Measurements from ENCODE around the gene MAT1A. TPM values are rescaled to one million over a fixed set of nuclear protein-coding genes. Genes with fewer than 3 reads are reported as not detected.

The MAT1A gene
- total RNA-seq, 1 donor from 2014 or later: 0.63 TPM

- no peak for DNase-seq (ENCODE audit: extremely low spot score, unreplicated experiment)
- no peak overlapping the region for H3K4me3 Mint-ChIP-seq
- peaks cover 4% of the 10 kb centered on the region for H3K9me3 Mint-ChIP-seq
- H3K27ac Mint-ChIP-seq: no peak overlapping the region
- H3K36me3 Mint-ChIP-seq: no peaks in the 10 kb centered on the region
- H3K4me1 Mint-ChIP-seq (ENCODE audit: unreplicated experiment): peaks cover 5% of the 10 kb centered on the region
- TF ChIP-seq CTCF (conservative IDR thresholded peaks at IDR 0.05): no peak
- no peaks in the 10 kb centered on the region for H3K27me3 Mint-ChIP-seq
These were observed 20.4 kb downstream of the MAT1A start for GRCh38 chr10:80268938-80269588.

- no peak overlapping the region for H3K27ac Mint-ChIP-seq
- DNase-seq (ENCODE audit: extremely low spot score, unreplicated experiment): no peak
- no peaks in the 10 kb centered on the region for H3K27me3 Mint-ChIP-seq
- no peaks in the 10 kb centered on the region for H3K36me3 Mint-ChIP-seq
- no peak overlapping the region for H3K4me3 Mint-ChIP-seq
- no peak for TF ChIP-seq CTCF (conservative IDR thresholded peaks at IDR 0.05)
- peaks cover 4% of the 10 kb centered on the region for H3K9me3 Mint-ChIP-seq
- H3K4me1 Mint-ChIP-seq (ENCODE audit: unreplicated experiment): peaks cover 5% of the 10 kb centered on the region
These were observed 21.2 kb downstream of the MAT1A start for GRCh38 chr10:80268266-80268665.

- Mint-ChIP-seq H3K27me3 (no peaks in the 10 kb centered on the region), H3K4me3 (no peak overlapping the region), H3K9me3 (peaks cover 4% of the 10 kb centered on the region), H3K4me1 (ENCODE audit: unreplicated experiment) (peaks cover 5% of the 10 kb centered on the region), H3K27ac (no peak overlapping the region), H3K36me3 (no peaks in the 10 kb centered on the region)
- no peak for DNase-seq (ENCODE audit: extremely low spot score, unreplicated experiment)
- TF ChIP-seq CTCF (conservative IDR thresholded peaks at IDR 0.05): no peak
These were observed 23.0 kb downstream of the MAT1A start for GRCh38 chr10:80266513-80266863.

GRCh38 chr10:80265740-80266512, 23.5 kb downstream of the MAT1A start:
- no peak overlapping the region for H3K27ac Mint-ChIP-seq
- peaks cover 5% of the 10 kb centered on the region for H3K4me1 Mint-ChIP-seq (ENCODE audit: unreplicated experiment)
- DNase-seq (ENCODE audit: extremely low spot score, unreplicated experiment): no peak
- H3K9me3 Mint-ChIP-seq: peaks cover 4% of the 10 kb centered on the region
- no peak overlapping the region for H3K4me3 Mint-ChIP-seq
- H3K36me3 Mint-ChIP-seq: no peaks in the 10 kb centered on the region
- no peak for TF ChIP-seq CTCF (conservative IDR thresholded peaks at IDR 0.05)
- no peaks in the 10 kb centered on the region for H3K27me3 Mint-ChIP-seq

GRCh38 chr10:80264081-80265056, 25.1 kb downstream of the MAT1A start:
- Mint-ChIP-seq H3K9me3 (peaks cover 4% of the 10 kb centered on the region), H3K36me3 (no peaks in the 10 kb centered on the region), H3K4me3 (no peak overlapping the region), H3K4me1 (ENCODE audit: unreplicated experiment) (peaks cover 5% of the 10 kb centered on the region), H3K27ac (no peak overlapping the region), H3K27me3 (no peaks in the 10 kb centered on the region)
- TF ChIP-seq CTCF (conservative IDR thresholded peaks at IDR 0.05): no peak
- no peak for DNase-seq (ENCODE audit: extremely low spot score, unreplicated experiment)

Measured in type B pancreatic cell (in vitro differentiated cells).